Tibial nerve (tissue), 4 donors: ENCODE results near the gene UGT1A6. TPM values are rescaled to one million over a fixed set of nuclear protein-coding genes. Genes with fewer than 3 reads are reported as not detected.

ENCODE experiments used
- DNase-seq, 2 donors: peaks; one replicate each; pipeline ENCODE4 v3.0.0-alpha.2; 2019; ENCODE audit warnings: low spot score in 2 of 2
- H3K27ac ChIP-seq, 4 donors: fragments of 200-600 bp; sonication (generic) in 3 of 4; one replicate each; pipeline ENCODE4 v1.5.1; 2017 to 2019; ENCODE audit warnings: mild to moderate bottlenecking in 1 of 4
- H3K27me3 ChIP-seq, 2 donors: fragments of 200-600 bp; sonication (generic) in 1 of 2; one replicate each; pipeline versions ENCODE4 v1.5.1 to v1.6.0; 2017 to 2019
- H3K36me3 ChIP-seq, 3 donors: fragments of 200-600 bp; sonication (generic); one replicate each; pipeline ENCODE4 v1.5.1; 2018 to 2019
- H3K4me1 ChIP-seq, 4 donors: fragments of 200-600 bp; sonication (generic) in 3 of 4; one replicate each; pipeline ENCODE4 v1.5.1; 2017 to 2019
- H3K4me3 ChIP-seq, 4 donors: fragments of 200-600 bp; sonication (generic) in 3 of 4; one replicate each; pipeline ENCODE4 v1.5.1; 2017 to 2019; ENCODE audit warnings: mild to moderate bottlenecking in 1 of 4, moderate library complexity in 1 of 4
- H3K9me3 ChIP-seq, 4 donors: fragments of 200-600 bp; sonication (generic) in 3 of 4; one replicate each; pipeline ENCODE4 v1.5.1; 2017 to 2019
- EP300 ChIP-seq, 2 donors: sonication (generic); formaldehyde crosslinking; IDR thresholded peaks; one replicate each; pipeline ENCODE4 v1.6.1; 2017; ENCODE audit warnings: antibody characterized with exemption in 2 of 2, mild to moderate bottlenecking in 1 of 2
- POLR2A ChIP-seq, 2 donors: fragments of 450-650 bp; IDR thresholded peaks; one replicate each; pipeline ENCODE4 v1.6.1; 2017; ENCODE audit warnings: antibody characterized with exemption in 2 of 2, mild to moderate bottlenecking in 2 of 2, moderate library complexity in 2 of 2
- WGBS, 2 donors: methylation state at CpG; one replicate each; pipeline ENCODE4 v1.1.5; 2018; 5-methylcytosine and 5-hydroxymethylcytosine counted together
- total RNA-seq, 4 donors: library from RNA; depleted of rRNA; stranded (reverse); fragments of >200 nt; gene quantifications; one replicate each; pipeline ENCODE4 v1.1.0, GENCODE V29; 2016
- TF ChIP-seq, protein P1 (sequence below), 5 experiments: fragments of 200-600 bp in 3 of 5; fragments of 450-650 bp in 2 of 5; sonication (generic) in 3 of 5; IDR thresholded peaks; one replicate each; pipeline ENCODE4 v1.5.1; 2016 to 2019; ENCODE audit warnings: antibody characterized with exemption in 5 of 5, mild to moderate bottlenecking in 3 of 5, moderate library complexity in 2 of 5

UGT1A6 gene
- total RNA-seq, 4 donors from 2014 or later: 0.39 TPM; not detected in 3

DNA sequence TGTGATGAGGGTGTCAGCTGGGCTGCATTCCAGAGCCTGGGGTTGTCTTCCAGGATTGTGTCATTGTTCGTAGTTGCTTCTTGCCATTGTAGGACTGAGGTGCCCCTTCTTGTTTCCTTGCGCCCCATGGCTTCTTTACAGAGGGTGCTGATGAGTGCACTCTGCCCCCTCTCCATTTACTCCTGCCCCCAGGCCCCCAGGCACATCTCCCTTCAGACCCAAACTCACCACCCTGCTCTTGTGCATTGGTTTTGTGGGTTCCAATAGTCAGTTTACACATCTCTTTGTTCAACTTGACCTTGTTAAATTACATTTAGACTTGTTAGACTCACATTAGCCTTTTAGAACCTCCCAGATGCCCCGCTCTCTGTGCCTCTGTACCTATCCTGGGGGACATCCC, 128.5 kb downstream of the UGT1A6 start:
- 75 to 84% methylated on average over 3 of the region's 3 CpGs for WGBS, 2 donors
- no peaks in the 10 kb centered on the region for H3K4me1 ChIP-seq
- no peak overlapping the region for H3K27ac ChIP-seq

DNA sequence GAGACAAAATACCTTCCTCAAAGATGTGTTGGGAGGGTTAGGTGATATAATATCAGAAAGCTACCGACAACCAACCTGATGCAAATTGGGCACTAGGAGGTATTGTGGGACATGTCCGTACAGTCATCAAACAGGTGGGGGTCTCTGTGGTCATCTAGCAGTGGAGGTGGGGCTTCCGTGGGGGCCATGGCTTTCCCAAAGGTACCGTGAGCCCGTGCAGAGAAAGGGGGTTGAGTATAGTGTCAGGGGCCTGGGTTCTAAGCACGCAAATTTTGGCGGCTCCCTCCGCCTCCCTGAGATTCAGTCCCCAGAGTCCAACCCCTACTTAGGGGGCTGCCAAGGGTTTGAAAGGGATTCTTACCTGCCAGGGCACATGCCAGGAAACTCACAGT, 129.0 kb downstream of the UGT1A6 start:
- H3K4me3 ChIP-seq: no peak overlapping the region
- H3K9me3 ChIP-seq: no peaks in the 10 kb centered on the region
- no peak for DNase-seq
- TF ChIP-seq, protein P1, sequence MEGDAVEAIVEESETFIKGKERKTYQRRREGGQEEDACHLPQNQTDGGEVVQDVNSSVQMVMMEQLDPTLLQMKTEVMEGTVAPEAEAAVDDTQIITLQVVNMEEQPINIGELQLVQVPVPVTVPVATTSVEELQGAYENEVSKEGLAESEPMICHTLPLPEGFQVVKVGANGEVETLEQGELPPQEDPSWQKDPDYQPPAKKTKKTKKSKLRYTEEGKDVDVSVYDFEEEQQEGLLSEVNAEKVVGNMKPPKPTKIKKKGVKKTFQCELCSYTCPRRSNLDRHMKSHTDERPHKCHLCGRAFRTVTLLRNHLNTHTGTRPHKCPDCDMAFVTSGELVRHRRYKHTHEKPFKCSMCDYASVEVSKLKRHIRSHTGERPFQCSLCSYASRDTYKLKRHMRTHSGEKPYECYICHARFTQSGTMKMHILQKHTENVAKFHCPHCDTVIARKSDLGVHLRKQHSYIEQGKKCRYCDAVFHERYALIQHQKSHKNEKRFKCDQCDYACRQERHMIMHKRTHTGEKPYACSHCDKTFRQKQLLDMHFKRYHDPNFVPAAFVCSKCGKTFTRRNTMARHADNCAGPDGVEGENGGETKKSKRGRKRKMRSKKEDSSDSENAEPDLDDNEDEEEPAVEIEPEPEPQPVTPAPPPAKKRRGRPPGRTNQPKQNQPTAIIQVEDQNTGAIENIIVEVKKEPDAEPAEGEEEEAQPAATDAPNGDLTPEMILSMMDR (IDR thresholded peaks at IDR 0.05): no peak
- TF ChIP-seq POLR2A (IDR thresholded peaks at IDR 0.05) (no peak), EP300 (IDR thresholded peaks at IDR 0.05) (no peak)
- no peaks in the 10 kb centered on the region for H3K27me3 ChIP-seq
- H3K27ac ChIP-seq: no peak overlapping the region
- H3K36me3 ChIP-seq: no peaks in the 10 kb centered on the region
- WGBS, 2 donors: 86 to 95% methylated on average over 6 to 7 of the region's 8 CpGs
- H3K4me1 ChIP-seq: no peaks in the 10 kb centered on the region

More for the DNA sequence above, 128.5 kb downstream of the UGT1A6 start:
- H3K9me3 ChIP-seq: no peaks in the 10 kb centered on the region
- TF ChIP-seq EP300 (IDR thresholded peaks at IDR 0.05): no peak
- no peak for TF ChIP-seq POLR2A (IDR thresholded peaks at IDR 0.05)
- TF ChIP-seq, protein P1 (IDR thresholded peaks at IDR 0.05): no peak
- no peaks in the 10 kb centered on the region for H3K27me3 ChIP-seq
- no peak for DNase-seq
- no peak overlapping the region for H3K4me3 ChIP-seq
- no peaks in the 10 kb centered on the region for H3K36me3 ChIP-seq

DNA sequence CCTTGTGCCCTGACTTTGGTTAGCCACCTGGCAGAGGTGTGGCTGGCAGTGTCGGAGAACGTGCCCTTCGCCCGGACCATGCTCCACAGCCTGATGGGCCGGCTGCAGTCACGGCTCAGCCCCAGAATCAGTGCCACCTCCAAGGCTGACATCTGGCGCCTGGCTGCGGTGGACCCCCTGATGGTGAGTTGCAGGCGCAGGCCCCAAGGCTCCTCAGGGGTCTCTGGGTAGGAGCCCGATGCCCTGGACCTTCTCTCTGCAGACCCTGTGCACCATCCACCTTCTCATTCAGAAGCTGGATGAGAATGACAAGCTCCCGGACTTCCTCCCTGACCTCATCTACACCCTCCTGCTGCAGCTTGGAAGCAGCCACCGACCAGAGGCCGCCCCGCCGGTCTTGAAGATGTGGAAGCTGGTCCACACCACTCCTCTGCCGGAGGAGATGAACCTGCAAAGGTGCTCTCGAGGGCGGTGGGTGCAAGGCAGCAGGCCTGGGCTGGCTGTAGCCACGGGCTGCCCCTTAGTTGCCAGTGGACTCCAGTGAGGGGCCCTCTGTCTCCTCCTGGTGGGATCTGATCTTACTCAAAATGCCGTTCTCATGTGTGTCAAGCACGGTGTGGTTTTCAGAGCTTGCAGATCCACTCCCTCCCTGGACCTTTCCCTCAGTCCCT, 129.5 kb downstream of the UGT1A6 start:
- TF ChIP-seq, protein P1 (IDR thresholded peaks at IDR 0.05): no peak
- TF ChIP-seq POLR2A (IDR thresholded peaks at IDR 0.05): no peak
- TF ChIP-seq EP300 (IDR thresholded peaks at IDR 0.05): no peak
- Histone ChIP-seq H3K36me3 (no peaks in the 10 kb centered on the region), H3K4me3 (no peak overlapping the region), H3K9me3 (no peaks in the 10 kb centered on the region), H3K27ac (no peak overlapping the region), H3K27me3 (no peaks in the 10 kb centered on the region), H3K4me1 (no peaks in the 10 kb centered on the region)
- no peak for DNase-seq
- WGBS, 2 donors: 84 to 91% methylated on average over 8 to 15 of the region's 21 CpGs

Other genes with a start within 250 kb of the UGT1A6 start
- gene USP40, start 126.1 kb upstream of the UGT1A6 start, total RNA-seq: 10 to 100 TPM; 41.7 to 68.0 (median 54.2) TPM
- gene UGT1A8, start 75.3 kb upstream of the UGT1A6 start, total RNA-seq: not detected
- not detected for gene UGT1A10, start 56.4 kb upstream of the UGT1A6 start, total RNA-seq
- not detected for gene UGT1A9, start 21.0 kb upstream of the UGT1A6 start, total RNA-seq
- not detected for gene UGT1A7, start 11.0 kb upstream of the UGT1A6 start, total RNA-seq
- not detected for gene UGT1A5, start 20.0 kb downstream of the UGT1A6 start, total RNA-seq
- gene UGT1A4, start 25.8 kb downstream of the UGT1A6 start, total RNA-seq: not detected
- not detected for gene UGT1A3, start 36.2 kb downstream of the UGT1A6 start, total RNA-seq
- not detected for gene UGT1A1, start 67.4 kb downstream of the UGT1A6 start, total RNA-seq
- not detected for gene MROH2A, start 85.4 kb downstream of the UGT1A6 start, total RNA-seq
- gene HJURP, start 161.6 kb downstream of the UGT1A6 start, total RNA-seq: under 1 TPM in 2 of 4 donors, not detected in 2; 0.22 to 0.60 TPM
- not detected for gene TRPM8, start 224.5 kb downstream of the UGT1A6 start, total RNA-seq